ENCODE data around the gene PRDM2.

Gene PRDM2

GRCh38 chr1:13730291-13730690, 30.3 kb downstream of the PRDM2 start:
- H3K27ac ChIP-seq (ENCODE audit: low read depth, low read length): no peak overlapping the region
- H3K27me3 ChIP-seq (ENCODE audit: control insufficient read depth, insufficient read depth, low read length): no peaks in the 10 kb centered on the region
- no peaks in the 10 kb centered on the region for H3K4me1 ChIP-seq (ENCODE audit: control insufficient read depth, insufficient read depth, low read length)
- H3K4me3 ChIP-seq (ENCODE audit: low read length): no peak overlapping the region
- no peak overlapping the region for H3K9ac ChIP-seq (ENCODE audit: low read length)
- H3K36me3 ChIP-seq (ENCODE audit: control insufficient read depth, insufficient read depth, low read length): no peaks in the 10 kb centered on the region

GRCh38 chr1:13730751-13731482, 30.9 kb downstream of the PRDM2 start:
- Histone ChIP-seq H3K27me3 (ENCODE audit: control insufficient read depth, insufficient read depth, low read length) (no peaks in the 10 kb centered on the region), H3K9ac (ENCODE audit: low read length) (no peak overlapping the region), H3K27ac (ENCODE audit: low read depth, low read length) (no peak overlapping the region), H3K36me3 (ENCODE audit: control insufficient read depth, insufficient read depth, low read length) (no peaks in the 10 kb centered on the region), H3K4me3 (ENCODE audit: low read length) (no peak overlapping the region), H3K4me1 (ENCODE audit: control insufficient read depth, insufficient read depth, low read length) (no peaks in the 10 kb centered on the region)

DNA sequence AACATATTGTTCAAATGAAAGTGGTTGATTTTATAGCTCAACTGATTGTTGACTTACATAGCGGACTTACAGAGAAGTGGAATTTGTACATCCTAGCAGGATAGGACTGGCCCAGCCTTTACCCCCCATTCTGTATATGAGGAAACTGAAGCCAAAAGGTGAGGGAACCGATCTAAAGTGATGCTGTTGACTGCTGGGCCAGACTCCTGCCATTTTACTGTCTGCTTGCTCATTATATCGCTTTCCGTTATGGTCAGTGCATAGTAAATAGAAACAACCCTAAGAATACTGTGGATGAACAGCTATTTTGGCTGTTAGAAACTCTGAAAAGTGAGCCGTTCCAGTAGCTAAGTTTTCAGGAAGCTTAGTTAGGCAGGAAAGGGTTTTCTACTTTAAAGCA, 31.9 kb downstream of the PRDM2 start:
- H3K4me3 ChIP-seq (ENCODE audit: low read length): no peak overlapping the region
- no peaks in the 10 kb centered on the region for H3K27me3 ChIP-seq (ENCODE audit: control insufficient read depth, insufficient read depth, low read length)
- no peak overlapping the region for H3K27ac ChIP-seq (ENCODE audit: low read depth, low read length)
- H3K9ac ChIP-seq (ENCODE audit: low read length): no peak overlapping the region
- no peaks in the 10 kb centered on the region for H3K36me3 ChIP-seq (ENCODE audit: control insufficient read depth, insufficient read depth, low read length)
- no peaks in the 10 kb centered on the region for H3K4me1 ChIP-seq (ENCODE audit: control insufficient read depth, insufficient read depth, low read length)

DNA sequence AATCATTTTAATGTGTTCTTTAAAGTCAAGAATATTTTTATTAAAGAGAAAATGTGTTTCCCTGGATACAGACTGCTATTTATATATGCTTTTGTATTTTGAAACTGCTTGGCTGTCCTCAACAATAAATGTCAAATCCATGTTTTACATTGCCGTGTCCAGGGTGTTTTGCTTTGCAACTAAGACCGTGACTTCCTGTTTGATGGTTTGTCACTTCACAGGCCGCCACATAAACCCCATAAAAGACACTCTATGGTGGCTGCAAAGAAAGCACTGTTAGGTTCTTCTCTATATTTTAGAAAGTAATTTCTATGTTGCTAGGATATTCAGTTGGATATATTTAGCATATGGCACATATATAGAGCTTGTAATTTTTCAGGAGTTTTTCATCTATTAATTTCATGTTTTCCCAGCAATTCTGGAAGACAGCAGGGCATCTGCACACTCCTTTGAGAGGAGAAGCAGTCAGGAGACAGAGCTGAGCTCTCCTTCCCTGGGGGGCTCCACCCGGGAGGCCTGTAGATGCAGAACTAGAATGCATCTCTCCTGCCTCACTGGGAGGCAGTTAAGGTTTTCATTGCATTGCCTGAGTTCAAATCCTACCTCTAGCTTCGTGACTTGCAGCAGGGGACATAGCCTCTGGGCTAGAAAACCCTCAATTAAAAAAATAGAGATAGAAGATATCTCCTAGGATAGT, 33.1 kb downstream of the PRDM2 start:
- no peak overlapping the region for H3K4me3 ChIP-seq (ENCODE audit: low read length)
- no peaks in the 10 kb centered on the region for H3K4me1 ChIP-seq (ENCODE audit: control insufficient read depth, insufficient read depth, low read length)
- H3K9ac ChIP-seq (ENCODE audit: low read length): no peak overlapping the region
- H3K27me3 ChIP-seq (ENCODE audit: control insufficient read depth, insufficient read depth, low read length): no peaks in the 10 kb centered on the region
- no peaks in the 10 kb centered on the region for H3K36me3 ChIP-seq (ENCODE audit: control insufficient read depth, insufficient read depth, low read length)
- H3K27ac ChIP-seq (ENCODE audit: low read depth, low read length): no peak overlapping the region

GRCh38 chr1:13733711-13734110, 33.7 kb downstream of the PRDM2 start:
- Histone ChIP-seq H3K27ac (ENCODE audit: low read depth, low read length) (no peak overlapping the region), H3K36me3 (ENCODE audit: control insufficient read depth, insufficient read depth, low read length) (no peaks in the 10 kb centered on the region), H3K4me1 (ENCODE audit: control insufficient read depth, insufficient read depth, low read length) (no peaks in the 10 kb centered on the region)

DNA sequence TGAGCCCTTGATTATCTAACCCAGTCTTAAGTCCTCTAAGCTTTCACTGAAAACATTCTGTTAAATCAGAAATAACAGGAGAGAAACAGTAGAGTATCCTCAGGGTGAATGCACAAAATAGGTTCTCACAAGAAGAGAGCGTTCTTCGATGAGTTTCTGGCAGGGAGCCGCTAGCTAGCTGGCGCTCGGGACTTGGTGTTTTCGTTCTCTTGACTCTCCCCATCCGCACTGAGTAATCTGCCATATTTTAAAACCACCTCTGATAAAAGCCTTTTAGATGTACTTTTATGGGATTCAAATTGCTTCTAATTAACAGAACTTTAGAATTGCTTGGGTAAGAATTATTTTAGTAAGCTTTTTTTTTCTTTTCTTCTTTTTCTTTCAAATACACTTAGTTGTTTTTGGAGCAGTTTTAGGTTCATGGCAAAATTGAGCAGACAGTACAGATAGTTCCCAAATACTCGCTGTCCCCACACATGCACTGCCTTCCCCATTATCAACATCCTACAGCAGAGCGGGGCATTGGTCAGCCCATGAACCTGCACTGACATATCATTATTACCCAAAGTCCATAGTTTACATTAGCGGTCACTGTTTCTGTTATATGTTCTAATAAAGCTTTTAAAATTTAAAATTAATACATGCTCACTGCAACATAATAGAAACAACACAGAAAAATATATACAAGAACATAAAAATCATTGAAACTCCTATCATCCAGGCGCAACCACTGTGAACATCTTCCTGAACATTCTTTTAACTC, 35.4 kb downstream of the PRDM2 start:
- no peaks in the 10 kb centered on the region for H3K36me3 ChIP-seq (ENCODE audit: control insufficient read depth, insufficient read depth, low read length)
- H3K27me3 ChIP-seq (ENCODE audit: control insufficient read depth, insufficient read depth, low read length): no peaks in the 10 kb centered on the region
- H3K9ac ChIP-seq (ENCODE audit: low read length): no peak overlapping the region
- no peak overlapping the region for H3K27ac ChIP-seq (ENCODE audit: low read depth, low read length)
- no peaks in the 10 kb centered on the region for H3K4me1 ChIP-seq (ENCODE audit: control insufficient read depth, insufficient read depth, low read length)
- H3K4me3 ChIP-seq (ENCODE audit: low read length): no peak overlapping the region

More at GRCh38 chr1:13733711-13734110, 33.7 kb downstream of the PRDM2 start:
- Histone ChIP-seq H3K27me3 (ENCODE audit: control insufficient read depth, insufficient read depth, low read length) (no peaks in the 10 kb centered on the region), H3K9ac (ENCODE audit: low read length) (no peak overlapping the region), H3K4me3 (ENCODE audit: low read length) (no peak overlapping the region)

GRCh38 chr1:13737398-13737797, 37.4 kb downstream of the PRDM2 start:
- H3K36me3 ChIP-seq (ENCODE audit: control insufficient read depth, insufficient read depth, low read length): peaks cover under 1% of the 10 kb centered on the region
- no peak overlapping the region for H3K27ac ChIP-seq (ENCODE audit: low read depth, low read length)
- H3K9ac ChIP-seq (ENCODE audit: low read length): no peak overlapping the region
- no peaks in the 10 kb centered on the region for H3K27me3 ChIP-seq (ENCODE audit: control insufficient read depth, insufficient read depth, low read length)
- no peak overlapping the region for H3K4me3 ChIP-seq (ENCODE audit: low read length)
- H3K4me1 ChIP-seq (ENCODE audit: control insufficient read depth, insufficient read depth, low read length): no peaks in the 10 kb centered on the region

GRCh38 chr1:13746342-13746741, 46.4 kb downstream of the PRDM2 start:
- H3K27me3 ChIP-seq (ENCODE audit: control insufficient read depth, insufficient read depth, low read length): no peaks in the 10 kb centered on the region
- no peak overlapping the region for H3K9ac ChIP-seq (ENCODE audit: low read length)
- no peak overlapping the region for H3K27ac ChIP-seq (ENCODE audit: low read depth, low read length)
- H3K4me1 ChIP-seq (ENCODE audit: control insufficient read depth, insufficient read depth, low read length): peaks cover 9% of the 10 kb centered on the region
- H3K4me3 ChIP-seq (ENCODE audit: low read length): no peak overlapping the region
- H3K36me3 ChIP-seq (ENCODE audit: control insufficient read depth, insufficient read depth, low read length): peaks cover 7% of the 10 kb centered on the region

- Histone ChIP-seq H3K4me3 (ENCODE audit: low read length) (peak overlapping the region; percentile 85), H3K4me1 (ENCODE audit: control insufficient read depth, insufficient read depth, low read length) (peaks cover 9% of the 10 kb centered on the region), H3K9ac (ENCODE audit: low read length) (peak overlapping the region; percentile 85), H3K27ac (ENCODE audit: low read depth, low read length) (peak overlapping the region; percentile 87), H3K27me3 (ENCODE audit: control insufficient read depth, insufficient read depth, low read length) (no peaks in the 10 kb centered on the region), H3K36me3 (ENCODE audit: control insufficient read depth, insufficient read depth, low read length) (peaks cover 4% of the 10 kb centered on the region)
These were observed 48.9 kb downstream of the PRDM2 start for GRCh38 chr1:13748610-13749505.

DNA sequence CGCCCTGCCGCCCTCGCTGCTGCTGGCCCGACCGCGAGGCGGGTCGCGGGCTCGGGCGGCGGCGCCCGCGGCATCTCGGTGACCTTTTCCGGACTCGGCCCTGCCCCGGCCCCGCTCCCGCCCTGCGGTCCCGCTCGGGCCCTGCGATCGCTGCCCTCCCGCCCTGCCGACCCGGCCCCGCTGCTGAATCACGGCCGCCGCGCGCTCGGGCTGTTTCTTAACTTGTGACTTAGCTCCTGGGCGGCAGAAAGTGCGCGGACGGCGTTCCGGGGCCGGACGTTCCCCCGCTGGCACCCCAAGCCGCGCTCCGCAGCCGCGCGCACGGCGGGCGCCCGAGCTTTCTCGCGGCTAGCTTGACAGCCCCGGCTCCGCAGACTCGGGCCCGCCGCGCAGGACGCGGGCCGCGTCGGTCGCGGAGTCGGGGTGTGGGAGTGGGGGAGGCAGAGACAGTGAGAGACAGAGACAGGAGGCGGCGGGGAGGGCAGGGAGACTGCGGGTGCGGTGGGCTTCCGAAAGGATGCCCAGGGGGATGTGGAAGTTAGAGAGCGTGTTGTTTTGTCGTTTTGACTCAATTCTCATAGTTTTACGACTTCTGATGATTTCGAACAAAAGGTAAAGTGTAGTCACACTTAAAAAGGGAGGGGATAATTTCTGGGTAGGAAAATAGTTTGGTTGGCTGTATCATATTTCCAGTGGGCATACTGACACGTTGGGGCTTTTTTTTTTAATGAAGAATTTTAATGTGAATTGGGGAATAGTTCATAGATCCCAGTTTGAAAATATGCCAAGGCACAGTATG, 49.8 kb downstream of the PRDM2 start:
- peak overlapping the region; percentile 84 for H3K27ac ChIP-seq (ENCODE audit: low read depth, low read length)
- peaks cover 9% of the 10 kb centered on the region for H3K4me1 ChIP-seq (ENCODE audit: control insufficient read depth, insufficient read depth, low read length)
- H3K36me3 ChIP-seq (ENCODE audit: control insufficient read depth, insufficient read depth, low read length): no peaks in the 10 kb centered on the region
- peak overlapping the region; percentile 85 for H3K4me3 ChIP-seq (ENCODE audit: low read length)
- H3K27me3 ChIP-seq (ENCODE audit: control insufficient read depth, insufficient read depth, low read length): no peaks in the 10 kb centered on the region
- H3K9ac ChIP-seq (ENCODE audit: low read length): peak overlapping the region; percentile 68

GRCh38 chr1:13751458-13751871, 51.5 kb downstream of the PRDM2 start:
- H3K9ac ChIP-seq (ENCODE audit: low read length): no peak overlapping the region
- no peaks in the 10 kb centered on the region for H3K36me3 ChIP-seq (ENCODE audit: control insufficient read depth, insufficient read depth, low read length)
- H3K4me3 ChIP-seq (ENCODE audit: low read length): no peak overlapping the region
- no peak overlapping the region for H3K27ac ChIP-seq (ENCODE audit: low read depth, low read length)
- H3K27me3 ChIP-seq (ENCODE audit: control insufficient read depth, insufficient read depth, low read length): no peaks in the 10 kb centered on the region
- H3K4me1 ChIP-seq (ENCODE audit: control insufficient read depth, insufficient read depth, low read length): peaks cover 9% of the 10 kb centered on the region

Data from rectal smooth muscle tissue (tissue), 1 donor.